ENCODE results near the gene RAB33A.

- no peak for TF ChIP-seq POLR2A (IDR thresholded peaks at IDR 0.05)
- no peak for TF ChIP-seq CTCF (IDR thresholded peaks at IDR 0.05)
- TF ChIP-seq POLR2AphosphoS5 (IDR thresholded peaks at IDR 0.05) = no peak
- TF ChIP-seq EP300 (IDR thresholded peaks at IDR 0.05; ENCODE audit: low read depth) = no peak
Measured at GRCh38 chrX:130163398-130163797, 8.4 kb upstream of the RAB33A start.
